Stimulated activated CD8-positive, alpha-beta memory T cell treated with anti-CD3 and anti-CD28 coated beads, Interleukin-2, amount 100 ng/mL, for 48 hours (primary cell): ENCODE data around the gene PDAP1.
"Not testable (repeated sequence)": the region's sequence is repeated elsewhere in the genome, so short reads cannot be mapped to it uniquely, and the experiment has no call there.

Experiments used
- DNase-seq, 2 donors: peaks; one replicate each; pipeline ENCODE4 v3.0.0-alpha.2; 2020; ENCODE audit warnings: low read depth in 2 of 2

PDAP1 gene

GRCh38 chr7:99350641-99351040, 57.8 kb downstream of the PDAP1 start:
- not testable (repeated sequence) for DNase-seq
